HuH-7.5 (cell line): ENCODE results near the gene HBA2.
"Not testable (repeated sequence)": the region's sequence is repeated elsewhere in the genome, so short reads cannot be mapped to it uniquely, and the experiment has no call there.

Source experiments
- DNase-seq: peaks from one replicate; pipeline ENCODE4 v3.0.0; 2011; ENCODE audit warnings: low spot score

Gene HBA2

GRCh38 chr16:155031-155398 is 17.7 kb upstream of the HBA2 start:
- no peak for DNase-seq

DNA sequence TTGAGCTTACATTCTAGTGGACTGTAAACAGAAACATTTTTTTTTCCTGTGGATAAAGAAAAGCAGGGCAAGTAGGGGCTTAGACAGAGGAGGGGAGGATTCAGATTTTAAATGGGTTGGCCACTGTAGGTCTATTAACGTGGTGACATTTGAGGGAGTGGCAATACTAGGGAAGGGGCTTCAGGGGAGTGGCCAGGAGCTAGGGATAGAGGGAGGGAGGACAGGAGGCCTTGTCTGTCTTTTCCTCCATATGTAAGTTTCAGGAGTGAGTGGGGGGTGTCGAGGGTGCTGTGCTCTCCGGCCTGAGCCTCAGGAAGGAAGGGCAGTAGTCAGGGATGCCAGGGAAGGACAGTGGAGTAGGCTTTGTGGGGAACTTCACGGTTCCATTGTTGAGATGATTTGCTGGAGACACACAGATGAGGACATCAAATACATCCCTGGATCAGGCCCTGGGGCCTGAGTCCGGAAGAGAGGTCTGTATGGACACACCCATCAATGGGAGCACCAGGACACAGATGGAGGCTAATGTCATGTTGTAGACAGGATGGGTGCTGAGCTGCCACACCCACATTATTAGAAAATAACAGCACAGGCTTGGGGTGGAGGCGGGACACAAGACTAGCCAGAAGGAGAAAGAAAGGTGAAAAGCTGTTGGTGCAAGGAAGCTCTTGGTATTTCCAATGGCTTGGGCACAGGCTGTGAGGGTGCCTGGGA is 13.4 kb upstream of the HBA2 start:
- no peak for DNase-seq

- not testable (repeated sequence) for DNase-seq
These were observed 12.4 kb upstream of the HBA2 start for GRCh38 chr16:160242-160641.

DNA sequence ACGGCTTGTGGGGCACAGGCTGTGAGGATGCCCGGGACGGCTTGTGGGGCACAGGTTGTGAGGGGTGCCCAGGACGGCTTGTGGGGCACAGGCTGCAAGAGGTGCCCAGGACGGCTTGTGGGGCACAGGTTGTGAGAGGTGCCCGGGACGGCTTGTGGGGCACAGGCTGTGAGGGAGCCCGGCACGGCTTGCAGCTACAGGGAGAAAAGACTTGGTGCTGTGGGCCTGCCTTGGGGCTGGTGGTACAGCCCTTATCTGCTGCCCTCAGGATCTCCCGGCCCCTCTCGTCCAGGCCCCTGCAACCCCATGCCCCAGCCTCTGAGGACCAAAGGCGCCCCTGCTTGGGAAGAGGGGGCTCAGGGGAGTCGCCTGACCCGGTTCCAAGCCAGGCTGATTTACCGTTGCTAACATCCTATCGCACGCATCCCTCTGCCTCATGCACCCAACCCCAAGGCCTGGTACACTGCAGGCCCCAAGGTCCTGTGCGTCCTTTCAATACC is 11.9 kb upstream of the HBA2 start:
- DNase-seq = no peak

GRCh38 chr16:162271-162991 is 10.2 kb upstream of the HBA2 start:
- no peak for DNase-seq

GRCh38 chr16:163139-163538 is 9.5 kb upstream of the HBA2 start:
- DNase-seq = not testable (repeated sequence)

GRCh38 chr16:163696-164095 is 9.0 kb upstream of the HBA2 start:
- not testable (repeated sequence) for DNase-seq

DNA sequence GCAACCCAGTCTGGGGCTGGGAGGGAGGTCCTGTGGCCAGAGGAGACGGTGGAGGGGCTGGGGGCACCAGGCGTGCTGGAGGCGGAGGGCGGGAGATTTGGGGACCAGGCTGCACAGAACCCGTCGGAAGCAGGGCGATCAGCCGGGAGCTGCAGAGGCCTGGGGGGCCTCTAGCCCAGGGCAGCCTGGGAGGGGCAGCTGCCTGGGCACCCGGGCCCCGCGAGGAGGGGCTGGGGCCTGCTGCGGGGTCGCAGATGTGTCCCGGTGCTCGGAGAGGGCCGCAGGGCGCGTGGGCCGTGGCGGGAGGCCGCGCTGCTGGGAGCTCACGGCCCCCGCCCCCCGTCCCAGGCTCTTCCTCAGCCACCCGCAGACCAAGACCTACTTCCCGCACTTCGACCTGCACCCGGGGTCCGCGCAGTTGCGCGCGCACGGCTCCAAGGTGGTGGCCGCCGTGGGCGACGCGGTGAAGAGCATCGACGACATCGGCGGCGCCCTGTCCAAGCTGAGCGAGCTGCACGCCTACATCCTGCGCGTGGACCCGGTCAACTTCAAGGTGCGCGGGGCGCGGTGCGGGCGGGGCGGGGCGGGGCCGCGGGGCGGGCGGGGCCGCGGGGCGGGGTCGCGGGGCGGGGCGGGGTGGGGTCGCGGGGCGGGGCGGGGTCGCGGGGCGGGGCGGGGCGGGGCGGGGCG is 8.4 kb upstream of the HBA2 start:
- DNase-seq = not testable (repeated sequence)

DNA sequence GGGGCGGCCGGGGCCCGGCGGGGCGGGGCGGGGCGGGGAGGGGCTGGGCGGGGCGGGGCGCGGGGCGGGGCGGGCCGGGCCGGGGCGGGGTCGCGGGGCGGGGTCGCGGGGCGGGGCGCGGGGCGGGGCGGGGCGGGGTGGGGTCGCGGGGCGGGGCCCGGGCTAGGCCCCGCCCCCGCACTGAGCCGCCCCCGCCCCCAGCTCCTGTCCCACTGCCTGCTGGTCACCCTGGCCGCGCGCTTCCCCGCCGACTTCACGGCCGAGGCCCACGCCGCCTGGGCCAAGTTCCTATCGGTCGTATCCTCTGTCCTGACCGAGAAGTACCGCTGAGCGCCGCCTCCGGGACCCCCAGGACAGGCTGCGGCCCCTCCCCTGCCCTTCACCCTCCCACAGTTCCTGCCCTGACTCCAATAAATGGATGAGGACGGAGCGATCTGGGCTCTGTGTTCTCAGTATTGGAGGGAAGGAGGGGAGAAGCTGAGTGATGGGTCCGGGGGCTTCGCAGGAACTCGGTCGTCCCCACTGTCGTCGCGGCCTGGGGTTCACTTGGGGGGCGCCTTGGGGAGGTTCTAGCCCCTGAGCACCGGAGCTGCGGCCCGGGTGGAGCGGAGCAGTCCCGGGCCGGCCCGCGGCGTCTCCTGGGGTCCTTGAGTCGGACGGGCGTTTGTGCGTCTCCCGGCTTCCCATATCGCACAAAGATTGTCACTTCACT is 7.7 kb upstream of the HBA2 start:
- no peak for DNase-seq

DNA sequence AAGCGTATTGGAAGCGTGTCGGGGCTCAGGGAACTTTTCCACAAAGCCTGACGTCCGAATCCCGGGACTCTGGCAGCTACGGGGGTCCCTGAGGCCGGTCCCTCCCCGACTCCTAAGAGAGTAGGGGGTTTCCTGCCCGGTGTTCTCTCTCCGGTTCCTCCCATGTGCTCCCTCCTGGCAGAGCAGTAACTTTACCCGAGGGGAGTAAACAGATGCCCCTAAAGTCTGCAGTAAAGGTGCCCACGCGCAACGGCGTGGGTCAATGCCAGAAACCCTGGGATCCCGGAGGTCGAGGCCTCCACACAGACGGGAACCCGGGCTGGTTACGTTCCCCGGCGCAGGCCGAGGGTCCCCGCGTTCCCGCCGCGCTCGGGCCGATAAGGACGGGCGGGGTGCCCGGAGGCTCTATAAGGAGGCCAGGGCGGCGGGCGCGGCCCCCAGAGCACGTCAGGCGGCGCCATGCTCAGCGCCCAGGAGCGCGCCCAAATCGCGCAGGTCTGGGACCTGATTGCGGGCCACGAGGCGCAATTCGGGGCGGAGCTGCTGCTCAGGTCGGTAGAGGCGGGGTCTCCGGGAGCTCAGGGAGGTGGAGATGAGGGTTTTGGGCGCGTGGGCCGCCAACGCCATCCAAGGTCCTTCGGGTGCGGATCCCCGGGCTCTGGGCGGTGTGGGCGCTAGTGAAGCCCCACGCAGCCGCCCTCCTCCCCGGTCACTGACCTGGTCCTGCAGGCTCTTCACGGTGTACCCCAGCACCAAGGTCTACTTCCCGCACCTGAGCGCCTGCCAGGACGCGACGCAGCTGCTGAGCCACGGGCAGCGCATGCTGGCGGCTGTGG is 6.9 kb upstream of the HBA2 start, which contains the start of gene HBM:
HBM (plus strand) TSS at position 440 of the 836 bp plus-strand sequence; CDS start at position 460, 20 bp downstream.
- DNase-seq = no peak

DNA sequence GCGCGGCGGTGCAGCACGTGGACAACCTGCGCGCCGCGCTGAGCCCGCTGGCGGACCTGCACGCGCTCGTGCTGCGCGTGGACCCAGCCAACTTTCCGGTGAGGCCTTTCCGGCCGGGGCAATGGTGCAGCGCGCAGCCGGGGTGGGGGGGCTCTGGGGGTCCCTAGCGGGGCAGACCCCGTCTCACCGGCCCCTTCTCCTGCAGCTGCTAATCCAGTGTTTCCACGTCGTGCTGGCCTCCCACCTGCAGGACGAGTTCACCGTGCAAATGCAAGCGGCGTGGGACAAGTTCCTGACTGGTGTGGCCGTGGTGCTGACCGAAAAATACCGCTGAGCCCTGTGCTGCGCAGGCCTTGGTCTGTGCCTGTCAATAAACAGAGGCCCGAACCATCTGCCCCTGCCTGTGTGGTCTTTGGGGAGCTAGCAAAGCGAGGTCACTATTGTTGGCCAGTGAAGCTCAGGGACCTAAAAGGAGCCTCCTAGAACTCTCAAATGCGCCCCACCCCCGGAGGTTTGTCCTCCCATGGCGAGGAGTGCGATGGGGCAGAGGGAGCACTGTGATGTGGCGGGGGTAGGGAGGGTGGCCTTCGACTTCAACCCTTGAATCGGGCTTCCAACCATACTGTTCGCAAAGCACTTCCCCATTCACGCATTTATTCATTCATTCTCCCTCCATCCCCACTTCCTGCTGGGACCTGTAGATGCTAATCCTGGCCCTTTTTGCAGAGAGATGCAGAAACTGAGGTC is 6.1 kb upstream of the HBA2 start:
- DNase-seq = no peak

- no peak for DNase-seq
These were observed 5.5 kb upstream of the HBA2 start for GRCh38 chr16:167122-167690.

GRCh38 chr16:168424-168823 is 4.3 kb upstream of the HBA2 start:
- no peak for DNase-seq

DNA sequence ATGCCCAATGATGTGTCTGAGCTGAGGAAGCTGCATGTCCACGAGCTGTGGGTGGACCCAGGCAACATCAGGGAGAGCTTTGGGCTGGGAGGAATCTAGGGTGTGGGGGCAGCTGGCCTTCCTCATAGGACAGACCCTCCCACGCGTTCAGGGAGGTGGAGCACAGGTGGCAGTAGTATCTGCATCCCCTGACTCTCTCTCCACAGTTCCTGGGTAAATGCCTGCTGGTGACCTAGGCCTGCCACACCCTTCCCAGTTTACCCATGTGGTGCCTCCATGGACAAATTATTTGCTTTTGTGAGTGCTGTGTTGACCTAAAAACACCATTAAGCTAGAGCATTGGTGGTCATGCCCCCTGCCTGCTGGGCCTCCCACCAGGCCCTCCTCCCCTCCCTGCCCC is 3.7 kb upstream of the HBA2 start:
- DNase-seq = no peak

DNA sequence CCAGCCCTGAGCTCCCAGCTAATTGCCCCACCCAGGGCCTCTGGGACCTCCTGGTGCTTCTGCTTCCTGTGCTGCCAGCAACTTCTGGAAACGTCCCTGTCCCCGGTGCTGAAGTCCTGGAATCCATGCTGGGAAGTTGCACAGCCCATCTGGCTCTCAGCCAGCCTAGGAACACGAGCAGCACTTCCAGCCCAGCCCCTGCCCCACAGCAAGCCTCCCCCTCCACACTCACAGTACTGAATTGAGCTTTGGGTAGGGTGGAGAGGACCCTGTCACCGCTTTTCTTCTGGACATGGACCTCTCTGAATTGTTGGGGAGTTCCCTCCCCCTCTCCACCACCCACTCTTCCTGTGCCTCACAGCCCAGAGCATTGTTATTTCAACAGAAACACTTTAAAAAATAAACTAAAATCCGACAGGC is 2.6 kb upstream of the HBA2 start:
- not testable (repeated sequence) for DNase-seq

DNA sequence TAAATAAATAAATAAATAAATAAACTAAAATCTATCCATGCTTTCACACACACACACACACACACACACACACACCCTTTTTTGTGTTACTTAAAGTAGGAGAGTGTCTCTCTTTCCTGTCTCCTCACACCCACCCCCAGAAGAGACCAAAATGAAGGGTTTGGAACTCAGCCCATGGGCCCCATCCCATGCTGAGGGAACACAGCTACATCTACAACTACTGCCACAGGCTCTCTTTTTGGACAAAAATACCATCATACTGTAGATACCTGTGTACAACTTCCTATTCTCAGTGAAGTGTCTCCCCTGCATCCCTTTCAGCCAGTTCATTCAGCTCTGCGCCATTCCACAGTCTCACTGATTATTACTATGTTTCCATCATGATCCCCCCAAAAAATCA is 1.9 kb upstream of the HBA2 start:
- DNase-seq = no peak

GRCh38 chr16:173211-173854 is 657 bp downstream of the HBA2 start:
- not testable (repeated sequence) for DNase-seq

DNA sequence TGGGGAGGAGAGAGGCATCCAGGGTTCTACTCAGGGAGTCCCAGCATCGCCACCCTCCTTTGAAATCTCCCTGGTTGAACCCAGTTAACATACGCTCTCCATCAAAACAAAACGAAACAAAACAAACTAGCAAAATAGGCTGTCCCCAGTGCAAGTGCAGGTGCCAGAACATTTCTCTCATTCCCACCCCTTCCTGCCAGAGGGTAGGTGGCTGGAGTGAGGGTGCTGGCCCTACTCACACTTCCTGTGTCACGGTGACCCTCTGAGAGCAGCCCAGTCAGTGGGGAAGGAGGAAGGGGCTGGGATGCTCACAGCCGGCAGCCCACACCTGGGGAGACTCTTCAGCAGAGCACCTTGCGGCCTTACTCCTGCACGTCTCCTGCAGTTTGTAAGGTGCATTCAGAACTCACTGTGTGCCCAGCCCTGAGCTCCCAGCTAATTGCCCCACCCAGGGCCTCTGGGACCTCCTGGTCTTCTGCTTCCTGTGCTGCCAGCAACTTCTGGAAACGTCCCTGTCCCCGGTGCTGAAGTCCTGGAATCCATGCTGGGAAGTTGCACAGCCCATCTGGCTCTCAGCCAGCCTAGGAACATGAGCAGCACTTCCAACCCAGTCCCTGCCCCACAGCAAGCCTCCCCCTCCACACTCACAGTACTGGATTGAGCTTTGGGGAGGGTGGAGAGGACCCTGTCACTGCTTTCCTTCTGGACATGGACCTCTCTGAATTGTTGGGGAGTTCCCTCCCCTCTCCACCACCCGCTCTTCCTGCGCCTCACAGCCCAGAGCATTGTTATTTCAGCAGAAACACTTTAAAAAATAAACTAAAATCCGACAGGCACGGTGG is 1.5 kb downstream of the HBA2 start:
- DNase-seq = not testable (repeated sequence)
